Activated CD4-positive, CD25-positive, alpha-beta regulatory T cell (primary cell): ENCODE data around the gene HPSE2.
"Not testable (repeated sequence)": the region's sequence is repeated elsewhere in the genome, so short reads cannot be mapped to it uniquely, and the experiment has no call there.

Experiments used
- DNase-seq, 4 experiments: peaks; one replicate each; lab custom pipeline; 2025; lab: John Stamatoyannopoulos, UW

The HPSE2 gene

GRCh38 chr10:98567391-98568133 is 668.1 kb downstream of the HPSE2 start:
- no peak for DNase-seq

GRCh38 chr10:98563811-98564210 is 671.8 kb downstream of the HPSE2 start:
- no peak for DNase-seq

- DNase-seq: no peak
Measured at GRCh38 chr10:98560565-98560964, 675.1 kb downstream of the HPSE2 start.

- DNase-seq: no peak
Measured at GRCh38 chr10:98556061-98556460, 679.6 kb downstream of the HPSE2 start.

- no peak for DNase-seq
Measured at GRCh38 chr10:98555021-98555619, 680.5 kb downstream of the HPSE2 start.

GRCh38 chr10:98541561-98541960 is 694.1 kb downstream of the HPSE2 start:
- not testable (repeated sequence) for DNase-seq

GRCh38 chr10:98539578-98539977 is 696.1 kb downstream of the HPSE2 start:
- no peak for DNase-seq

GRCh38 chr10:98538472-98538871 is 697.2 kb downstream of the HPSE2 start:
- no peak for DNase-seq

GRCh38 chr10:98536551-98536950 is 699.1 kb downstream of the HPSE2 start:
- no peak for DNase-seq

GRCh38 chr10:98533746-98534445 is 701.8 kb downstream of the HPSE2 start:
- no peak for DNase-seq

GRCh38 chr10:98533241-98533640 is 702.4 kb downstream of the HPSE2 start:
- DNase-seq: no peak

GRCh38 chr10:98528805-98529183 is 706.9 kb downstream of the HPSE2 start:
- no peak for DNase-seq

GRCh38 chr10:98528166-98528804 is 707.4 kb downstream of the HPSE2 start:
- DNase-seq: no peak

- no peak for DNase-seq
Measured at GRCh38 chr10:98525969-98526368, 709.7 kb downstream of the HPSE2 start.

GRCh38 chr10:98524124-98524523 is 711.5 kb downstream of the HPSE2 start:
- DNase-seq: no peak

GRCh38 chr10:98519841-98520240 is 715.8 kb downstream of the HPSE2 start:
- DNase-seq: no peak

GRCh38 chr10:98517672-98518071 is 718.0 kb downstream of the HPSE2 start:
- DNase-seq: no peak

- no peak for DNase-seq
Measured at GRCh38 chr10:98516352-98516751, 719.3 kb downstream of the HPSE2 start.

- DNase-seq: no peak
Measured at GRCh38 chr10:98513704-98514103, 721.9 kb downstream of the HPSE2 start.

- DNase-seq: no peak
Measured at GRCh38 chr10:98511876-98512275, 723.8 kb downstream of the HPSE2 start.

GRCh38 chr10:98510412-98510995 is 725.1 kb downstream of the HPSE2 start:
- DNase-seq: no peak

GRCh38 chr10:98509745-98510144 is 725.9 kb downstream of the HPSE2 start:
- DNase-seq: no peak
